Caco-2 (cell line): ENCODE measurements around the gene ATOH8. TPM values are rescaled to one million over a fixed set of nuclear protein-coding genes. Genes with fewer than 3 reads are reported as not detected.

Source experiments
- BruUV-seq: library from RNA; stranded (reverse); fragments of 400-500 nt; replicated peaks from 2 replicates; lab custom pipeline; 2021; lab: Mats Ljungman, UMichigan
- CTCF ChIA-PET: fragments of 300-600 bp; sonication (Branson Sonifier 250); formaldehyde crosslinking; loops from one replicate; lab custom pipeline; 2022; ENCODE audit warnings: antibody characterized with exemption; lab: Charles Lee
- POLR2A ChIA-PET: fragments of 300-600 bp; sonication (Branson Sonifier 250); formaldehyde crosslinking; loops from one replicate; lab custom pipeline; 2022; ENCODE audit warnings: antibody characterized with exemption; lab: Charles Lee
- DNase-seq, 2 experiments: peaks; one replicate each; pipeline versions ENCODE4 v3.0.0 to v3.0.0-alpha.2; 2020 to 2022
- H3K27me3 ChIP-seq: replicated peaks from 2 replicates; pipeline ENCODE4 v1.6.0; 2011; ENCODE audit warnings: low read length; ENCODE audit not compliant: control insufficient read depth, insufficient read depth
- H3K36me3 ChIP-seq: 2 replicates; pipeline ENCODE4 v1.5.1; 2011; ENCODE audit warnings: low read length; ENCODE audit not compliant: control insufficient read depth, insufficient read depth
- H3K4me1 ChIP-seq: fragments of 250-450 bp; sonication (Bioruptor Pico); 2 replicates; pipeline ENCODE4 v1.5.1; 2020; ENCODE audit warnings: mild to moderate bottlenecking
- H3K4me3 ChIP-seq: 2 replicates; pipeline ENCODE4 v1.5.1; 2011; ENCODE audit warnings: low read depth, mild to moderate bottlenecking, control low read depth, low read length
- H3K9me3 ChIP-seq: fragments of 250-450 bp; sonication (Bioruptor Pico); 2 replicates; pipeline ENCODE4 v1.5.1; 2020; ENCODE audit warnings: mild to moderate bottlenecking, moderate library complexity
- H3K27ac Mint-ChIP-seq: one replicate; pipeline ENCODE4 v1.8.0; 2022; ENCODE audit warnings: mixed read lengths; ENCODE audit not compliant: unreplicated experiment
- H3K27me3 Mint-ChIP-seq: one replicate; pipeline ENCODE4 v1.8.0; 2022; ENCODE audit warnings: mixed read lengths; ENCODE audit not compliant: insufficient read depth, unreplicated experiment
- H3K36me3 Mint-ChIP-seq: one replicate; pipeline ENCODE4 v1.8.0; 2022; ENCODE audit warnings: mild to moderate bottlenecking, mixed read lengths; ENCODE audit not compliant: insufficient read depth, unreplicated experiment
- H3K4me1 Mint-ChIP-seq: one replicate; pipeline ENCODE4 v1.8.0; 2022; ENCODE audit warnings: low read depth, mixed read lengths; ENCODE audit not compliant: unreplicated experiment
- H3K4me3 Mint-ChIP-seq: one replicate; pipeline ENCODE4 v1.8.0; 2022; ENCODE audit warnings: mild to moderate bottlenecking, moderate library complexity, mixed read lengths; ENCODE audit not compliant: unreplicated experiment
- H3K9me3 Mint-ChIP-seq: one replicate; pipeline ENCODE4 v1.8.0; 2022; ENCODE audit warnings: mixed read lengths; ENCODE audit not compliant: unreplicated experiment
- intact Hi-C: fragments of 100-400 bp; cut with micrococcal nuclease; formaldehyde crosslinking; loops from one replicate; pipeline ENCODE4 v1.10.0; 2022; ENCODE audit not compliant: unreplicated experiment
- microRNA-seq: library from miRNA; unstranded; fragments of <30 nt; microRNA quantifications from one replicate; pipeline ENCODE4 v1.2.0, GENCODE V29; 2022
- total RNA-seq: library from RNA; stranded (reverse); gene quantifications from 2 replicates; pipeline ENCODE4 v1.2.3, GENCODE V29; 2022
- TF ChIP-seq, protein P1 (sequence below), 2 experiments: fragments of 200-600 bp in 1 of 2; IDR thresholded peaks; 1 replicate in 1 of 2; 2 replicates in 1 of 2; pipeline versions ENCODE4 v1.5.1 to v1.8.0; 2011 to 2022; ENCODE audit warnings: antibody characterized with exemption in 1 of 2, control low read depth in 1 of 2, inconsistent platforms in 1 of 2, low read depth in 1 of 2, low read length in 1 of 2, mild to moderate bottlenecking in 1 of 2, moderate library complexity in 1 of 2; ENCODE audit not compliant: insufficient read depth in 1 of 2, severe bottlenecking in 1 of 2, unreplicated experiment in 1 of 2

Gene ATOH8
- total RNA-seq, 1 experiment from 2014 or later = not detected

DNA sequence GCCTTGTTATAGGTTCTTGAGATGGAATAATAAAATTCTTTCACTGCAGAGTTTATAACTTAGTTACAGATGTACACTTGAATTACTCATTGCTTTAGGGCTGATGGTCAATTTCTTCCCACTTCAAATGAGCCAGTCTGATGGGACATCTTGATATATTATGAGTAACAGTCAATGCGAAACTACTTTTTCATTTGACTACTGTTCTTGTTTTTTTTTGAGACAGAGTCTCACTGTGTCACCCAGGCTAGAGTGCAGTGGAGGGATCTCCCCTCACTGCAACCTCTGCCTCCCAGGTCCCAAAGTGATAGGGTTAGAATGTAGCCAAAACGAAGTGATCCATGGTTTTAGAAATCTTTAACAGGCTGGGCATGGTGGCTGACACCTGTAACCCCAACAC lies 77.9 kb downstream of the ATOH8 start:
- no peaks in the 10 kb centered on the region for H3K27me3 ChIP-seq
- peaks cover 8% of the 10 kb centered on the region; the same call in 1 of the 2 replicates for H3K9me3 ChIP-seq
- H3K9me3 Mint-ChIP-seq = peaks cover 15% of the 10 kb centered on the region
- H3K4me1 Mint-ChIP-seq = peaks cover 5% of the 10 kb centered on the region
- H3K36me3 Mint-ChIP-seq = no peaks in the 10 kb centered on the region
- H3K4me3 Mint-ChIP-seq = no peak overlapping the region
- no peak for DNase-seq
- H3K27me3 Mint-ChIP-seq = peaks cover 14% of the 10 kb centered on the region
- no peaks in the 10 kb centered on the region for H3K36me3 ChIP-seq
- BruUV-seq = no TSS peak
- POLR2A ChIA-PET = no interaction called here
- TF ChIP-seq, protein P1, sequence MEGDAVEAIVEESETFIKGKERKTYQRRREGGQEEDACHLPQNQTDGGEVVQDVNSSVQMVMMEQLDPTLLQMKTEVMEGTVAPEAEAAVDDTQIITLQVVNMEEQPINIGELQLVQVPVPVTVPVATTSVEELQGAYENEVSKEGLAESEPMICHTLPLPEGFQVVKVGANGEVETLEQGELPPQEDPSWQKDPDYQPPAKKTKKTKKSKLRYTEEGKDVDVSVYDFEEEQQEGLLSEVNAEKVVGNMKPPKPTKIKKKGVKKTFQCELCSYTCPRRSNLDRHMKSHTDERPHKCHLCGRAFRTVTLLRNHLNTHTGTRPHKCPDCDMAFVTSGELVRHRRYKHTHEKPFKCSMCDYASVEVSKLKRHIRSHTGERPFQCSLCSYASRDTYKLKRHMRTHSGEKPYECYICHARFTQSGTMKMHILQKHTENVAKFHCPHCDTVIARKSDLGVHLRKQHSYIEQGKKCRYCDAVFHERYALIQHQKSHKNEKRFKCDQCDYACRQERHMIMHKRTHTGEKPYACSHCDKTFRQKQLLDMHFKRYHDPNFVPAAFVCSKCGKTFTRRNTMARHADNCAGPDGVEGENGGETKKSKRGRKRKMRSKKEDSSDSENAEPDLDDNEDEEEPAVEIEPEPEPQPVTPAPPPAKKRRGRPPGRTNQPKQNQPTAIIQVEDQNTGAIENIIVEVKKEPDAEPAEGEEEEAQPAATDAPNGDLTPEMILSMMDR (IDR thresholded peaks at IDR 0.05; ENCODE audit: insufficient read depth in 1 of 2, low read depth in 1 of 2, low read length in 1 of 2, severe bottlenecking in 1 of 2, unreplicated experiment in 1 of 2) = no peak
- no peaks in the 10 kb centered on the region for H3K4me1 ChIP-seq
- CTCF ChIA-PET = interaction anchor here (0.6 kb wide), 1 partner anchor 45 kb away, joined by 4 read pairs; no protein-coding TSS in a partner anchor
- H3K4me3 ChIP-seq = no peak overlapping the region
- no peak overlapping the region for H3K27ac Mint-ChIP-seq
- intact Hi-C loops = no loop called here

DNA sequence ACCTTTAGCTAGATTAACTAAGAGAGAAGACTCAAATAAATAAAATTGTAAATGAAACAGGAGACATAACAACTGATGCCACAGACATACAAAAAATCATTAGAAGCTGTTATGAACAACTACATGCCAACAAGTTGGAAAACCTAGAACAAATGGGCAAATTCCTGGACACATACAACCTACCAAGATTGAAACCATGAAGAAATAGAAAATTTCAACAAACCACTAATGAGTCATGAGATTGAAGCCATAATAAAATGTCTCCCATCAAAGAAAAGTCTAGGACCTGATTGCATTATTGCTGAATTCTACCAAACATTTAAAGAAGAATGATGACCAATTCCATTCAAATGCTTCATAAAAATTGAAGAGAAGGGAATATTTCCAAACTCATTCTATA lies 80.7 kb downstream of the ATOH8 start:
- BruUV-seq = no TSS peak
- Mint-ChIP-seq H3K4me3 (no peak overlapping the region), H3K27me3 (peaks cover 14% of the 10 kb centered on the region), H3K36me3 (no peaks in the 10 kb centered on the region), H3K9me3 (peaks cover 15% of the 10 kb centered on the region), H3K4me1 (no peaks in the 10 kb centered on the region), H3K27ac (no peak overlapping the region)
- H3K4me1 ChIP-seq = no peaks in the 10 kb centered on the region
- CTCF ChIA-PET = no interaction called here
- TF ChIP-seq, protein P1 (IDR thresholded peaks at IDR 0.05; ENCODE audit: insufficient read depth in 1 of 2, low read depth in 1 of 2, low read length in 1 of 2, severe bottlenecking in 1 of 2, unreplicated experiment in 1 of 2) = no peak
- H3K9me3 ChIP-seq = peaks cover 11% of the 10 kb centered on the region
- POLR2A ChIA-PET = no interaction called here
- H3K27me3 ChIP-seq = no peaks in the 10 kb centered on the region
- DNase-seq = no peak
- no peak overlapping the region for H3K4me3 ChIP-seq
- intact Hi-C loops = no loop called here
- H3K36me3 ChIP-seq = no peaks in the 10 kb centered on the region

Small RNA genes lying within 50 kb of the gene (microRNA-seq; reads per million reads assigned to microRNA genes)
- not detected for gene MIR6071

Other genes with a start within 250 kb of the ATOH8 start
- gene MAT2A, start 214.8 kb upstream of the ATOH8 start, total RNA-seq = 217 and 250 TPM in 2 replicates
- 85.1 and 96.8 TPM in 2 replicates for gene GGCX, start 192.5 kb upstream of the ATOH8 start, total RNA-seq
- gene VAMP8, start 176.4 kb upstream of the ATOH8 start, total RNA-seq = 82.9 and 85.5 TPM in 2 replicates
- 11.0 and 15.1 TPM in 2 replicates for gene VAMP5, start 169.6 kb upstream of the ATOH8 start, total RNA-seq
- 113 and 123 TPM in 2 replicates for gene RNF181, start 158.2 kb upstream of the ATOH8 start, total RNA-seq
- 24.0 and 25.3 TPM in 2 replicates for gene TMEM150A, start 151.3 kb upstream of the ATOH8 start, total RNA-seq
- 49.0 and 54.5 TPM in 2 replicates for gene C2orf68, start 141.9 kb upstream of the ATOH8 start, total RNA-seq
- gene USP39, start 137.8 kb upstream of the ATOH8 start, total RNA-seq = 82.1 and 83.5 TPM in 2 replicates
- not detected in 2 replicates for gene SFTPB, start 85.8 kb upstream of the ATOH8 start, total RNA-seq
- not detected in 2 replicates for gene GNLY, start 59.6 kb upstream of the ATOH8 start, total RNA-seq
- gene ST3GAL5, start 135.0 kb downstream of the ATOH8 start, total RNA-seq = 3.4 and 4.1 TPM in 2 replicates